ENCODE results near the gene NIT1.

The NIT1 gene

GRCh38 chr1:161117759-161118581 lies at the start of gene NIT1, which contains the start of gene PFDN2:
Gene NIT1 (plus strand): TSS chr1:161118105. CDS start chr1:161118177, 72 bp downstream.
Gene PFDN2 (minus strand): TSS chr1:161118037. CDS start chr1:161118026, 11 bp downstream.
- DNase-seq: peak; percentile 77

- DNase-seq: no peak
Observed at GRCh38 chr1:161068306-161069234, 49.3 kb upstream of the NIT1 start.

GRCh38 chr1:161069241-161069640 lies 48.7 kb upstream of the NIT1 start:
- no peak for DNase-seq

- DNase-seq: no peak
Observed at GRCh38 chr1:161069731-161070270, 48.1 kb upstream of the NIT1 start, which contains the start of gene ARHGAP30. Gene ARHGAP30 (minus strand): TSS chr1:161069891. CDS start chr1:161069624, 267 bp downstream.

GRCh38 chr1:161070761-161071160 lies 47.1 kb upstream of the NIT1 start:
- DNase-seq: no peak

- DNase-seq: no peak
Observed at GRCh38 chr1:161071886-161072371, 46.0 kb upstream of the NIT1 start.

- DNase-seq: no peak
Observed at GRCh38 chr1:161072751-161073449, 45.0 kb upstream of the NIT1 start.

- DNase-seq: no peak
Observed at GRCh38 chr1:161073474-161074121, 44.3 kb upstream of the NIT1 start.

- no peak for DNase-seq
Observed at GRCh38 chr1:161074676-161075368, 43.1 kb upstream of the NIT1 start.

GRCh38 chr1:161076410-161076809 lies 41.5 kb upstream of the NIT1 start:
- DNase-seq: no peak

- no peak for DNase-seq
Observed at GRCh38 chr1:161077426-161077825, 40.5 kb upstream of the NIT1 start.

GRCh38 chr1:161079436-161080110 lies 38.3 kb upstream of the NIT1 start:
- DNase-seq: no peak

- no peak for DNase-seq
Observed at GRCh38 chr1:161080441-161081405, 37.2 kb upstream of the NIT1 start.

GRCh38 chr1:161081519-161081918 lies 36.4 kb upstream of the NIT1 start:
- no peak for DNase-seq

- DNase-seq: no peak
Observed at GRCh38 chr1:161082483-161082882, 35.4 kb upstream of the NIT1 start.

GRCh38 chr1:161082996-161083747 lies 34.7 kb upstream of the NIT1 start:
- no peak for DNase-seq

- no peak for DNase-seq
Observed at GRCh38 chr1:161083748-161084596, 33.9 kb upstream of the NIT1 start.

GRCh38 chr1:161084597-161084988 lies 33.3 kb upstream of the NIT1 start:
- DNase-seq: no peak
